RPMI7951 (cell line): Measurements from ENCODE around the gene MCUR1. TPM values are rescaled to one million over a fixed set of nuclear protein-coding genes. Genes with fewer than 3 reads are reported as not detected.
"Not testable (repeated sequence)": the region's sequence is repeated elsewhere in the genome, so short reads cannot be mapped to it uniquely, and the experiment has no call there.

ENCODE experiments used
- DNase-seq: peaks from one replicate; pipeline ENCODE4 v3.0.0-alpha.2; 2012; ENCODE audit warnings: low read depth
- total RNA-seq: library from RNA; depleted of rRNA; stranded (reverse); fragments of >200 nt; shearing (Covaris generic); gene quantifications from 2 replicates; pipeline ENCODE4 v1.2.3, GENCODE V29; 2014; rRNA removed

MCUR1 gene
- total RNA-seq, result 23.3 and 23.5 TPM in 2 replicates

- peak; percentile 89 for DNase-seq
Measured at GRCh38 chr6:13814176-13814937, at the start of gene MCUR1. MCUR1 (minus strand) TSS chr6:13814557; CDS start chr6:13814429, 128 bp downstream.

DNA sequence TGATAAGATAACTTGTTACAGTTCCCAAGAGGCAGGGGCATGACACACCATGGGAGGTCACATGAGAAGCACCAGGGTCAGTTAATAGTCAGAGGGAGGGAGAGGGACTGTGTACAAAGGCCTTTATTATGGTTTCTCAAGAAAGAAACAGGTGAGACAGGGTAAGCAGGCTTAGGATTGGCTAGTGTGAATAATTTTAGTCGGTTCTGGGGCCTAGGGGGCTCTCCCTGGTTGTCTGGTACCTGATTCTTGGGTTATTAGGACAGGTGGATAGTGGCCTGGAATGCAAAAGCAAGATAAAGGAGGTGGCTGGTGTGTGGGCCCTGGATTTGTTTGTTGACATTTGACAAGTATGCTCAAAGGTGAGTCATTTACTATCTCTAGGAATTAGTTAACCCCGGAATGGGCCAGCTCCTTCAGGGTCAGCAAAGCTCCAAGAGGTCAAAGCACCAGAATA, 49.4 kb upstream of the MCUR1 start:
- no peak for DNase-seq

GRCh38 chr6:13860556-13861185, 46.3 kb upstream of the MCUR1 start:
- not testable (repeated sequence) for DNase-seq

GRCh38 chr6:13859871-13860555, 45.7 kb upstream of the MCUR1 start:
- DNase-seq, result no peak

GRCh38 chr6:13854716-13855250, 40.4 kb upstream of the MCUR1 start:
- no peak for DNase-seq

DNA sequence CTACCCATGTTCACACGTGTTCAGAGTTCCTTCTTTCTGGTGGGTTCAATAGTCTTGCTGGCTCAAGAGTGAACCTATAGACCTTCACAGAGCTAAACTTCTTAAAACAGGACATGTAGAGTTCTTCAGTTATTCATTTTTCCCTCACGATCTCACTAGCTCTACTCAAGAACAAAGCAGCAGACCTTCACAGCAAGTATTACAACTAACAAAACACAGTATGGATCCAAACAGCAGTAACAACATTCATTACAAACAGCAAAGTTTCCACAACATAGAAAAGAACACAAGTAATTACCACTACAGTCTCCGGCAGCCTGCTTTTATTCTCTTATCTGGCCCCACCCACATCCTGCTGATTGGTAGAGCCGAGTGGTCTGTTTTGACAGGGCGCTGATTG, 39.5 kb upstream of the MCUR1 start:
- DNase-seq, result no peak

DNA sequence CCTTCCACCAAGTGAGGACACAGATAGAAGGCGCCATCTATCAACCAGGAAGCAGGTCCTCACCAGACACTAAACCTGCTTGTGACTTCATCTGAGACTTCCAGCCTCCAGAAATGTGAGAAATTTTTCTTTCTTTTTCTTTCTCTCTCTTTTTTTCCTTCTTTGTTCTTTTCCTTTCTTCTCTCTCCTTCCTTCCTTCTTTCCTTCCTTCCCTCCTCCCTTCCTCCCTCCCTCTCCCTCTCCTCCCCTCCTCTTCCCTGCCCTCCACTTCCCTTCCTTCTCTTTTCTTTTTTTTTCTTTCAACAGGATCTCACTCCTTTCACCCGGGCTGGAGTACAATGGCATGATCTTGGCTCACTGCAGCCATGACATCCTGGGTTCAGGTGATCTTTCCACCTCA, 37.4 kb upstream of the MCUR1 start:
- no peak for DNase-seq

DNA sequence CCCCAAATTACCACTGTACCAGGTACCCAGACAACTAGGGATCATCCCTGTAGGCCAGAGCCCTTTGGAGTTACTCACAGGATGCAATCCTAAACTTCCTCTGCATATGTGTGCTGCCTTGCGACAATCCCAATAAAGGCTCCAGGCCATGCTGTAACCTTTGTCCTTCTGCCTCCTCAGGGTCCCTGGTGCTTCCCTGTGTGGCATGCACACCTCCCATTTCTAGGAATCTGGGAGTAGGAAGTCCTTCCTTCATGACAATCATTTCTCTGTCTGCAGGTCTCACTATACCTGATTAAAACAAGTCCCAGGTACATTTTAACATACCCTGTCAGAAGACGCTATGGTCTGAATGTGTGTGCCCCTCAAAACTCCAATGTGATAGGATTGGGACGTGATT, 37.0 kb upstream of the MCUR1 start:
- DNase-seq, result no peak

GRCh38 chr6:13850690-13851089, 36.3 kb upstream of the MCUR1 start:
- DNase-seq, result not testable (repeated sequence)

GRCh38 chr6:13848522-13849150, 34.3 kb upstream of the MCUR1 start:
- DNase-seq, result no peak

DNA sequence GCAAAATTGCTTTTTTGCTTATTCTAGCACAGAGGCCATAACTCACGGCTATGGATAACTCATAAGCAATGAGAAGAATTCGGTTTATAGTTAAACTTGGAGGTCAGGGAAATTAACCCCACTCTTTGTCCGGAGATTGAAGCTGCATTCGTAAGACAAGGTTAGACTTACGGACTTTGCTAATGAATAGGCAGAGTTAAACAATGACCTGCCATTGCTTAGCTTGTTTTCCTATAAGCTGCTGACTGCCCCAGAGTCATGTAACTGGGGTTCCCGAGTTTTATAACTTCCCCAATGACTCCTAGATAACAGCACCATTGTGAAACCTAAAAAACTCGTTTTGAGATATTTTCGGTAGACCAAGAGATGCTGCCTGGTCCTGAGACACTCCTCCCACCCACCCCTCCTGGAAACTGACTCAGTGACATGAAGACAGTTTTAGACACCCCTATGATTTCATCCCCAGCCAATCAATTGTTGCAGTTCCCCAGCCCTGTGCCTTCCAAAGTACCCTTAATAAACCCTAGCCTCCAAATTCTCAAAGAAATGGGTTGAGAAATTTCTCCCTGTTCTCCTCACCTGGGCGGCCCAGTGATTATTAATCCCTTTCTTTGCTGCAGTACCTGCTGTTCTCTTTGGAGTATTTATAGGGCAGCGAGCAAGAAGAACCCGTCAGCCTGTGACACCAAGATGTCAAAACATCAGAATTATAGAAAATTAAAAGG, 33.1 kb upstream of the MCUR1 start:
- DNase-seq, result no peak

DNA sequence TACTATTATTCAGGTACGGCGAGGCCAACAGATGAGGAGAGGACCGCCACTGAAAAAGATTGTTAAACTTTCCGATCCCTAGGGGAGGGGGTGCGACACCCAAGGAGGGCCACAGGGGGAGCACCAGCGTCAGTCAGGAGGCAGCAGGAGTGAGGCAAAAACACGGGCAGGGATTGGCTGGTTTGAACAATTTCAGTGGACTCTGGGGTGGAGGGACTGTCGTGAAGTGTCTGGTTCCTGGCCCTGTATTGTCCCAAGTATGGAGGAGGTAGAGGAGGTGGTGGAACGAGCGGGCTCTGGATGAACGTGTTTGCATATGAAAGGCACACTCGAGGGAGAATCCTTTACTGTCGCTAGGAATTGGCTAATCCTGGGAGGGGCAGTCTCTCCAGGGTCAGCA, 32.5 kb upstream of the MCUR1 start:
- DNase-seq, result no peak

GRCh38 chr6:13841936-13842335, 27.6 kb upstream of the MCUR1 start:
- no peak for DNase-seq

DNA sequence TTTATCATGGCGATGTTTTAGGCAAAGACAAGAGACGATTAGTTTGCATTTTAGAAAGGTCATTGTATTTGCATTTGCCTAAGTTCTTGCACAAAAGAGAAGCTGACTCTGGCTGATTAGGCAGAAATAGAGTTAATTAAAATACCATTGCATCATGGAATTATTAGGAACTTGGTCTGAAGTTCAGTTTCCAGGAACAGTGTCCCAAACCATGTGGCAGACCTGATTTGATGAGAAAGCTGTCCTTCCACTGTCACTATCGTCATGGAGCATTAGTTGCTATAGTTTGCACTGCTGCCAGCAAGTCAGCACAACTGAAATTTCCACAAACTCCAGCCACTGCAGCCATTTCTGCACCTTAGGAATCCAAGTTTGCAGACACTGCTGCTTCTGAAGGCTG, 24.3 kb upstream of the MCUR1 start:
- no peak for DNase-seq

DNA sequence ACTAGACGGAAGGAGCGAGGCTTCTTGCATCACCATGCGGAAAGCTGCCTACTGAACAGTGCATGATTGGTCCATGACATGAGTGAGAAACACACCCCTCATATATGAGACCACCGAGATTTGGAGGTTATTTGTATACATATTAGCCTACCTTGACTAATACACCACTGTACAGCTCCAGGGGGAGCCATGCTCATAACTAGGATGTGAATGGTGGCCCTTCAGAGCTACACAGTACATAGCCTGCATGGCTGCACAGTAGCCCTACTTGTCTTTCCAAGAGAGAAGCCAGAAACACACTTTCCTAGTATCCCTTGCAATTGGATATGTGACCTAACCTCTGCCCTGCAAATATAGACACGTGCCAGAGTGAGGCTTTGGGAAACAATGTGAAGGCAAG, 21.8 kb upstream of the MCUR1 start:
- DNase-seq, result no peak

DNA sequence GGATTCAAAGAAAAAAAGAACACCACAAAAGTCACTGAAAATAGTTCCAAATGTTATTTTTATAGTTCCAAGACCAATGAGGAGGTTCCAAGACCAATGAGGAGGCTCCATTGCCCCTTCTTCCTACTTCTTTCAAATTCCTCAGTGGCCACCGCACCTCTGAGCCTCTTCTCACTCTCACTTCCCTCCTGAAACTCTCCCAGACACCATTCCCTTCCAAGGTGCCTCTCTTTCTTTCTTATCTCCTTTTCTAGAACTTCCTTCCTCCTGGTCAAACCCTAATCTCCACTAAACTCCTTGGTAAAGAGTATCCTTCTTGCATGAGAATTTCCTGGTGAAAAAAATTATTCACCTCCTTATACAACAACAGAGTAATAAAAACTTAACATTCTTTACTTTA, 20.4 kb upstream of the MCUR1 start:
- DNase-seq, result no peak

GRCh38 chr6:13834018-13834417, 19.7 kb upstream of the MCUR1 start:
- not testable (repeated sequence) for DNase-seq

- no peak for DNase-seq
Measured at GRCh38 chr6:13832778-13833177, 18.4 kb upstream of the MCUR1 start.

GRCh38 chr6:13831615-13832014, 17.3 kb upstream of the MCUR1 start:
- DNase-seq, result no peak

- peak; percentile 8 for DNase-seq
Measured at GRCh38 chr6:13830803-13831202, 16.4 kb upstream of the MCUR1 start.

DNA sequence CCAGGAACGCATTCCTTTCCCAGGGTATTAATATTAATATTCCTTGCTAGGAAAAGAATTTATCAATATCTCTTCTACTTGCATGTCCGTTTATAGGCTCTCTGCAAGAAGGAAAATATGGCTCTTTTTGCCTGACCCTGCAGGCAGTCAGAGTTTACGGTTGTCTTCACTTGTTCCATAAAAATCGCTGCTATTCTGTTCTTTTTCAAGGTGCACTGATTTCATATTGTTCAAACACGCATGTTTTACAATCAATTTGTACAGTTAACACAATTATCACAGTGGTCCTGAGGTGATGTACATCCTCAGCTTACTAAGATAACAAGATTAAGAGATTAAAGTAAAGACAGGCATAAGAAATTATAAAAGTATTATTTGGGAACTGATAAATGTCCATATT, 15.1 kb upstream of the MCUR1 start:
- DNase-seq, result not testable (repeated sequence)
